Measurements from ENCODE around the gene ALOX5. TPM values are rescaled to one million over a fixed set of nuclear protein-coding genes. Genes with fewer than 3 reads are reported as not detected.

The ALOX5 gene
- total and polyA plus RNA-seq, 2 of the 4 experiments (the other 2 are of a cell fraction) = not detected

- Histone ChIP-seq H3K14ac (replicated peaks; ENCODE audit: low read depth, low read length) (no peak overlapping the region), H2BK5ac (ENCODE audit: low read depth, low read length, poor library complexity, severe bottlenecking) (no peak overlapping the region), H3K4me2 (ENCODE audit: low read depth, low read length) (no peak overlapping the region), H3K9me1 (ENCODE audit: insufficient read depth, low read length) (no peaks in the 10 kb centered on the region), H4K5ac (ENCODE audit: low read depth, low read length) (no peak overlapping the region), H3K4me3 (ENCODE audit: insufficient read depth, low read depth, low read length) (no peak overlapping the region), H3K4ac (ENCODE audit: low read depth, low read length) (no peak overlapping the region), H3K79me1 (ENCODE audit: low read depth in 1 of 2, low read length in 2 of 2) (no peaks in the 10 kb centered on the region), H2AFZ (replicated peaks; ENCODE audit: low read length, poor library complexity) (no peak overlapping the region), H2BK15ac (ENCODE audit: low read depth, low read length) (no peak overlapping the region), H3K36me3 (ENCODE audit: control insufficient read depth, insufficient read depth, low read length) (no peaks in the 10 kb centered on the region), H2BK120ac (ENCODE audit: low read depth, low read length) (no peak overlapping the region), H2AK5ac (ENCODE audit: low read depth, low read length) (no peak overlapping the region), H3K23ac (ENCODE audit: low read depth, low read length) (no peak overlapping the region), H3K9ac (ENCODE audit: low read depth, low read length) (no peak overlapping the region), H3K56ac (ENCODE audit: extremely low read depth, insufficient read depth, low read length) (no peak overlapping the region), H4K91ac (ENCODE audit: insufficient read depth, low read depth, low read length) (no peak overlapping the region), H3K27me3 (ENCODE audit: control insufficient read depth, insufficient read depth, low read length) (no peaks in the 10 kb centered on the region; the same call in 1 of the 2 replicates), H2AK9ac (replicated peaks; ENCODE audit: low read depth, low read length, poor library complexity) (no peak overlapping the region), H3K27ac (ENCODE audit: insufficient read depth, low read length) (no peak overlapping the region), H4K20me1 (ENCODE audit: insufficient read depth, low read length) (no peaks in the 10 kb centered on the region), H3K18ac (ENCODE audit: low read depth, low read length) (no peak overlapping the region), H3K9me3 (ENCODE audit: control insufficient read depth, insufficient read depth, low read length) (no peaks in the 10 kb centered on the region), H4K8ac (ENCODE audit: low read depth in 2 of 2, low read length in 2 of 2) (no peak overlapping the region), H2BK20ac (ENCODE audit: low read depth, low read length) (no peak overlapping the region), H3K4me1 (ENCODE audit: control insufficient read depth, insufficient read depth, low read length) (no peaks in the 10 kb centered on the region)
- in situ Hi-C loops (cut with MboI; ENCODE audit: low sequenced_read_pairs) (no loop called here), dilution Hi-C loops (cut with HindIII; ENCODE audit: low sequenced_read_pairs, unreplicated experiment) (no loop called here), intact Hi-C loops (cut with micrococcal nuclease) (no loop called here)
- DNase-seq = peak; percentile 22
- no CpG with 5 or more reads among the region's 8 CpGs for WGBS, 2 experiments (ENCODE audit: extremely low coverage in 2 of 2, insufficient read length in 1 of 2)
- CTCF ChIA-PET = no interaction called here
- POLR2A ChIA-PET (ENCODE audit: unreplicated experiment) = no interaction called here
- ATAC-seq (ENCODE audit: low read depth) = no peak; the same call in 1 of the 2 replicates
- no TSS peak for BruUV-seq (replicated peaks)
- TF ChIP-seq CEBPB (IDR thresholded peaks at IDR 0.05; ENCODE audit: low read depth, low read length) = no peak
- no peak for TF ChIP-seq RCOR1 (IDR thresholded peaks at IDR 0.05; ENCODE audit: insufficient replicate concordance, low read length)
- no peak for TF ChIP-seq CHD1 (IDR thresholded peaks at IDR 0.05; ENCODE audit: low read depth, low read length)
- no peak for TF ChIP-seq MAZ (IDR thresholded peaks at IDR 0.05; ENCODE audit: borderline replicate concordance, low read depth, low read length)
- no peak for TF ChIP-seq RAD21 (IDR thresholded peaks at IDR 0.05; ENCODE audit: low read length)
- TF ChIP-seq RFX5 (IDR thresholded peaks at IDR 0.05; ENCODE audit: low read depth, low read length) = no peak
- no peak for TF ChIP-seq NFE2L2 (IDR thresholded peaks at IDR 0.05; ENCODE audit: low read depth, low read length)
- no peak for TF ChIP-seq BHLHE40 (IDR thresholded peaks at IDR 0.05; ENCODE audit: low read depth, low read length)
- TF ChIP-seq MXI1 (IDR thresholded peaks at IDR 0.05; ENCODE audit: borderline replicate concordance, low read depth, low read length) = no peak
- no peak for TF ChIP-seq CTCF (conservative IDR thresholded peaks at IDR 0.05; ENCODE audit: low read depth, low read length)
- no peak for TF ChIP-seq POLR2A (IDR thresholded peaks at IDR 0.05; ENCODE audit: low read depth, low read length)
- TF ChIP-seq FOS (IDR thresholded peaks at IDR 0.05; ENCODE audit: low read depth, low read length) = no peak
- TF ChIP-seq SMC3 (IDR thresholded peaks at IDR 0.05; ENCODE audit: low read depth, low read length) = no peak
- no peak for TF ChIP-seq USF2 (IDR thresholded peaks at IDR 0.05; ENCODE audit: low read depth, low read length)
These were observed 29.1 kb downstream of the ALOX5 start for GRCh38 chr10:45403151-45403550.

Measured in IMR-90 (cell line).